WTC11 (cell line): ENCODE results near the gene CPNE1. TPM values are rescaled to one million over a fixed set of nuclear protein-coding genes. Genes with fewer than 3 reads are reported as not detected.

Source experiments
- ATAC-seq: fragments of 200-7000 bp; cut with Tn5 transposase; 2 replicates; pipeline ENCODE4 v1.10.0; 2021; ENCODE audit warnings: mild to moderate bottlenecking, moderate library complexity
- CTCF ChIA-PET: fragments of 300-600 bp; sonication (Branson Sonifier 250); formaldehyde crosslinking; loops from one replicate; lab custom pipeline; 2021; ENCODE audit warnings: antibody characterized with exemption; lab: Charles Lee
- POLR2A ChIA-PET: fragments of 350-600 bp; sonication (Branson Sonifier 250); formaldehyde crosslinking; loops from one replicate; lab custom pipeline; 2021; ENCODE audit warnings: antibody characterized with exemption; lab: Charles Lee
- DNase-seq: peaks from one replicate; pipeline ENCODE4 v3.0.0; 2021; ENCODE audit warnings: low spot score
- H3K27ac Mint-ChIP-seq: 2 replicates; pipeline ENCODE4 v1.8.0; 2021; ENCODE audit warnings: mixed read lengths
- H3K27me3 Mint-ChIP-seq: 2 replicates; pipeline ENCODE4 v1.8.0; 2021; ENCODE audit warnings: low read depth, mild to moderate bottlenecking, moderate library complexity, mixed read lengths
- H3K36me3 Mint-ChIP-seq: 2 replicates; pipeline ENCODE4 v1.8.0; 2021; ENCODE audit warnings: mixed read lengths
- H3K4me1 Mint-ChIP-seq: 2 replicates; pipeline ENCODE4 v1.8.0; 2022; ENCODE audit warnings: mixed read lengths
- H3K4me3 Mint-ChIP-seq: 2 replicates; pipeline ENCODE4 v1.8.0; 2021; ENCODE audit warnings: mild to moderate bottlenecking, moderate library complexity, mixed read lengths
- H3K9me3 Mint-ChIP-seq: 2 replicates; pipeline ENCODE4 v1.8.0; 2021; ENCODE audit warnings: mixed read lengths
- GABPB1 ChIP-seq: sonication (generic); formaldehyde crosslinking; IDR thresholded peaks from 2 replicates; pipeline ENCODE4 v1.8.1; 2023; ENCODE audit warnings: mild to moderate bottlenecking, missing genetic modification reagents
- GTF2I ChIP-seq: fragments of 250-450 bp; sonication (Bioruptor Pico); conservative IDR thresholded peaks from 2 replicates; pipeline ENCODE4 v1.4.0; 2021; ENCODE audit warnings: mild to moderate bottlenecking
- JAZF1 ChIP-seq: fragments of 250-450 bp; sonication (Bioruptor Pico); IDR thresholded peaks from 2 replicates; pipeline ENCODE4 v1.9.0; 2021; ENCODE audit warnings: moderate library complexity, mild to moderate bottlenecking, inconsistent platforms
- NFE2L1 ChIP-seq: sonication (generic); formaldehyde crosslinking; IDR thresholded peaks from 2 replicates; pipeline ENCODE4 v1.8.1; 2023; ENCODE audit warnings: missing genetic modification reagents
- NFYB ChIP-seq: sonication (generic); formaldehyde crosslinking; conservative IDR thresholded peaks from 2 replicates; pipeline ENCODE4 v1.8.0; 2022; ENCODE audit warnings: low read depth, missing genetic modification reagents
- NR3C1 ChIP-seq: sonication (generic); formaldehyde crosslinking; conservative IDR thresholded peaks from 2 replicates; pipeline ENCODE4 v1.8.1; 2023; ENCODE audit warnings: low read depth, mild to moderate bottlenecking, missing genetic modification reagents
- OVOL2 ChIP-seq: fragments of 250-450 bp; sonication (Bioruptor Pico); IDR thresholded peaks from 2 replicates; pipeline ENCODE4 v1.9.0; 2021; ENCODE audit warnings: mild to moderate bottlenecking, borderline replicate concordance
- PRRX2 ChIP-seq: fragments of 250-450 bp; sonication (Bioruptor Pico); IDR thresholded peaks from 2 replicates; pipeline ENCODE4 v1.8.0; 2021; ENCODE audit warnings: mild to moderate bottlenecking
- TEAD1 ChIP-seq: sonication (generic); formaldehyde crosslinking; IDR thresholded peaks from 2 replicates; pipeline ENCODE4 v1.8.0; 2022; ENCODE audit warnings: mild to moderate bottlenecking, missing genetic modification reagents
- TP53 ChIP-seq: sonication (generic); formaldehyde crosslinking; IDR thresholded peaks from 2 replicates; pipeline ENCODE4 v1.8.1; 2023; ENCODE audit warnings: mild to moderate bottlenecking, missing genetic modification reagents
- ZNF121 ChIP-seq: sonication (generic); formaldehyde crosslinking; IDR thresholded peaks from 2 replicates; pipeline ENCODE4 v1.8.0; 2023; ENCODE audit warnings: missing genetic modification reagents
- ZNF232 ChIP-seq: sonication (generic); formaldehyde crosslinking; IDR thresholded peaks from 2 replicates; pipeline ENCODE4 v1.8.0; 2022; ENCODE audit warnings: mild to moderate bottlenecking, missing genetic modification reagents
- total RNA-seq: library from RNA; stranded (reverse); gene quantifications from 3 replicates; pipeline ENCODE4 v1.2.3, GENCODE V29; 2021
- TF ChIP-seq, protein P1 (sequence below): sonication (generic); formaldehyde crosslinking; IDR thresholded peaks from 2 replicates; pipeline ENCODE4 v1.8.1; 2023; ENCODE audit warnings: mild to moderate bottlenecking, missing genetic modification reagents, borderline replicate concordance
- TF ChIP-seq, protein P2 (sequence below): sonication (generic); formaldehyde crosslinking; IDR thresholded peaks from 2 replicates; pipeline ENCODE4 v1.8.1; 2022; ENCODE audit warnings: low read depth, mild to moderate bottlenecking, moderate library complexity, missing genetic modification reagents, borderline replicate concordance
- TF ChIP-seq, protein P3 (sequence below): fragments of 250-450 bp; sonication (Bioruptor Pico); IDR thresholded peaks from 2 replicates; pipeline ENCODE4 v1.9.0; 2021; ENCODE audit warnings: mild to moderate bottlenecking
- TF ChIP-seq, protein P4 (sequence below): fragments of 250-450 bp; sonication (Bioruptor Pico); IDR thresholded peaks from 2 replicates; pipeline ENCODE4 v1.9.0; 2021; ENCODE audit warnings: moderate library complexity, mild to moderate bottlenecking, inconsistent platforms, borderline replicate concordance
- TF ChIP-seq, protein P5 (sequence below): sonication (generic); formaldehyde crosslinking; IDR thresholded peaks from 2 replicates; pipeline ENCODE4 v1.8.0; 2022; ENCODE audit warnings: mild to moderate bottlenecking, missing genetic modification reagents
- TF ChIP-seq, protein P6 (sequence below): sonication (generic); formaldehyde crosslinking; IDR thresholded peaks from 2 replicates; pipeline ENCODE4 v1.8.1; 2023; ENCODE audit warnings: mild to moderate bottlenecking, missing genetic modification reagents

CPNE1 gene
- total RNA-seq, 1 experiment from 2014 or later: 312 TPM

DNA sequence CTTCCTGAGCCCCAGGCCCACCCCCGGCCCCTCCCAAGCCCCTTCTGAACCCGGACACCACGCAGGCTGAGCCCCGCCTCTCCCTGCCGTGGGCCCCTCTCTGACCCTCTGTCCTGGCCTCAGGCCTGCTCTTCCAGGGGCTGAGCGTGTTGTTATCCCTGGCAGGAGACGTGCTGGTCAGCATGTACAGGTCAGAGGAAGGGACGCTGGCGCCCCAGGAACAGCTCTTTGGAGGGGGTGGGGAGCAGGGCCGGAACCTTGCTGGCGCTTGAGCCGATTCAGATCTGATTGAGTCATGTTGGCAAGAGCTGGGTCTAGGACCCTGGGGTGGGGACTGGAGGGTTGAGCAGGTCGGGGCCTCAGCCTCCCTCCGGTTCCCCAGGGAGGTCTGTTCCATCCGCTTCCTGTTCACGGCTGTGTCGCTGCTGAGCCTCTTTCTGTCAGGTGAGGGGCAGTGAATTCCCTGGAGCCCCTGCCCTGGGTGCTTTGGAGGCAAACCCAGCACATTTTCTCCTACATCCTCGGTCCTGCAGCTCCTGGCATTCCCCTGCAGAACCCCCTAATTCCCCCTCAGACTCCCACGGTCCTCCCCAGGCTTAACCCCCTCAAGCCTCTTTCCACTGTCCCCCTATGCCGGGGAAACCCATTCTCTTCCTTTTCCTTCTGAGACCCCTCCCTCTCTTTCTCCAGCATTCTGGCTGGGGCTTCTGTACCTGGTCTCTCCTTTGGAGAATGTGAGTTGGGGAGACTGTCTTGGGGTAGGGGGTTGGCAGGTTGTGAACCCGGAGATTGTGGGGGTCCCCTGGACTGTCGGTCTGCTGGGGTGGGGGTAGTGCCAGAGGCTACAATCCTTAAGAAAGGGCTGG, 47.1 kb downstream of the CPNE1 start:
- Mint-ChIP-seq H3K27ac (no peak overlapping the region), H3K9me3 (no peaks in the 10 kb centered on the region), H3K4me1 (peaks cover 15% of the 10 kb centered on the region), H3K36me3 (no peaks in the 10 kb centered on the region), H3K27me3 (peaks cover 29% of the 10 kb centered on the region), H3K4me3 (peak overlapping the region; percentile 89)
- ChIA-PET POLR2A (interaction anchor here (1.4 to 3.0 kb wide), 2 partner anchors 16 to 125 kb away, joined by 5 to 10 read pairs; partner anchors contain the start of gene RBM39), CTCF (interaction anchor here (0.5 to 6.7 kb wide), 20 partner anchors 12 to 336 kb away, joined by 3 to 62 read pairs (median 9); partner anchors contain the start of genes ERGIC3, RBM39 and SCAND1)
- DNase-seq: peak; percentile 73
- TF ChIP-seq GABPB1 (CRISPR knock-in tag): peak; percentile 61; the same call in 1 of the 2 replicates
- TF ChIP-seq NFE2L1 (CRISPR knock-in tag): no peak
- ATAC-seq: peak; percentile 1; the same call in 1 of the 2 replicates

DNA sequence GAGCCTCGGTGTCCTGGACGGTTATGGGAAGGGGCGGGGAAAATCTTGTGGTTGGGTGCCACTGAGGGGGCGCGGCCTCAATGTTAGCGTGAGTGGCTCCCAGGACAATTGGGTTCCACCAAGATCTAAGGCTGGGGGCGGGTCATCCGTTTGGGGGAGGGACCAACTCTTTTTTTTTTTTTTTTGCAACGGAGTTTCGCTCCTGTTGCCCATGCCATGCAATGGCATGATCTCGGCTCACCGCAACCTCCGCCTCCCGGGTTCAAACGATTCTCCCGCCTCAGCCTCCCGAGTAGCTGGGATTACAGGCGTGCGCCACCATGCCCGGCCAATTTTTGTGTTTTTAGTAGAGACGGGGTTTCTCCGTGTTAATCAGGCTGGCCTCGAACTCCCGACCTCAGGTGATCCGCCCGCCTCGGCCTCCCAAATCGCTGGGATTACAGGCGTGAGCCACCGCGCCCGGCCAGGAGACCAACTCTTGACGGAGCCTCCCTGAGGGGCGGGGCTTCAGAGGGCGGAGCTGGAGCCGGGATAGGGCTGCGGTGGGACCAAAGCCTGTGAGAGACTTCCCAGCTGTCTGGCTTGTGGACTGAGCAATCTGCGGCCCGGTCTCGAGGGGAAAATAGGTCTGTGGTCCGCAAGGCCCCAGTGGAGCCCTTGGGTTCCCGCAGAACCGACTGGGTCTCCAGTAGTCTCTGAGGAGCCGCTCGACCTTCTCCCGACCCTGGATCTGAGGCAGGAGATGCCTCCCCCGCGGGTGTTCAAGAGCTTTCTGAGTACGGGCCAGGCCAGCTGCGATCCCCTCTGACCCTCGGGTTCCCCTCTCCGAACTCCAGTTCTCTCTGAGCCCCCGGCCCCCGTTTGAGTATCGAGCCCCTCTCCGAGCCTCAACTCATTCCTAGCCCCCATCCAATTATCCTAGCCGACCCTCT, 48.0 kb downstream of the CPNE1 start:
- H3K36me3 Mint-ChIP-seq: no peaks in the 10 kb centered on the region
- peak; percentile 10 for ATAC-seq
- POLR2A ChIA-PET: interaction anchor here (0.5 to 3.0 kb wide), 10 partner anchors 10 to 350 kb away, joined by 3 to 10 read pairs (median 5); partner anchors contain the start of genes ERGIC3, RBM39 and SCAND1
- peaks cover 33% of the 10 kb centered on the region for H3K27me3 Mint-ChIP-seq
- CTCF ChIA-PET: interaction anchor here (0.5 to 6.7 kb wide), 18 partner anchors 9 to 338 kb away, joined by 3 to 62 read pairs (median 6); partner anchors contain the start of genes CEP250, ERGIC3 and SCAND1
- DNase-seq: peak; percentile 87
- no peaks in the 10 kb centered on the region for H3K9me3 Mint-ChIP-seq
- peak overlapping the region; percentile 99 for H3K27ac Mint-ChIP-seq
- peaks cover 15% of the 10 kb centered on the region for H3K4me1 Mint-ChIP-seq
- H3K4me3 Mint-ChIP-seq: peak overlapping the region; percentile 89
- TF ChIP-seq, protein P1, sequence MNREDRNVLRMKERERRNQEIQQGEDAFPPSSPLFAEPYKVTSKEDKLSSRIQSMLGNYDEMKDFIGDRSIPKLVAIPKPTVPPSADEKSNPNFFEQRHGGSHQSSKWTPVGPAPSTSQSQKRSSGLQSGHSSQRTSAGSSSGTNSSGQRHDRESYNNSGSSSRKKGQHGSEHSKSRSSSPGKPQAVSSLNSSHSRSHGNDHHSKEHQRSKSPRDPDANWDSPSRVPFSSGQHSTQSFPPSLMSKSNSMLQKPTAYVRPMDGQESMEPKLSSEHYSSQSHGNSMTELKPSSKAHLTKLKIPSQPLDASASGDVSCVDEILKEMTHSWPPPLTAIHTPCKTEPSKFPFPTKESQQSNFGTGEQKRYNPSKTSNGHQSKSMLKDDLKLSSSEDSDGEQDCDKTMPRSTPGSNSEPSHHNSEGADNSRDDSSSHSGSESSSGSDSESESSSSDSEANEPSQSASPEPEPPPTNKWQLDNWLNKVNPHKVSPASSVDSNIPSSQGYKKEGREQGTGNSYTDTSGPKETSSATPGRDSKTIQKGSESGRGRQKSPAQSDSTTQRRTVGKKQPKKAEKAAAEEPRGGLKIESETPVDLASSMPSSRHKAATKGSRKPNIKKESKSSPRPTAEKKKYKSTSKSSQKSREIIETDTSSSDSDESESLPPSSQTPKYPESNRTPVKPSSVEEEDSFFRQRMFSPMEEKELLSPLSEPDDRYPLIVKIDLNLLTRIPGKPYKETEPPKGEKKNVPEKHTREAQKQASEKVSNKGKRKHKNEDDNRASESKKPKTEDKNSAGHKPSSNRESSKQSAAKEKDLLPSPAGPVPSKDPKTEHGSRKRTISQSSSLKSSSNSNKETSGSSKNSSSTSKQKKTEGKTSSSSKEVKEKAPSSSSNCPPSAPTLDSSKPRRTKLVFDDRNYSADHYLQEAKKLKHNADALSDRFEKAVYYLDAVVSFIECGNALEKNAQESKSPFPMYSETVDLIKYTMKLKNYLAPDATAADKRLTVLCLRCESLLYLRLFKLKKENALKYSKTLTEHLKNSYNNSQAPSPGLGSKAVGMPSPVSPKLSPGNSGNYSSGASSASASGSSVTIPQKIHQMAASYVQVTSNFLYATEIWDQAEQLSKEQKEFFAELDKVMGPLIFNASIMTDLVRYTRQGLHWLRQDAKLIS (CRISPR knock-in tag): 0 out of 2 replicates have a peak, but pooled peaks have one; percentile 15
- TF ChIP-seq TEAD1 (CRISPR knock-in tag) (0 out of 2 replicates have a peak, but pooled peaks have one; percentile 51), OVOL2 (CRISPR knock-in tag) (no peak), NFYB (no peak), NR3C1 (CRISPR knock-in tag) (no peak), NFE2L1 (CRISPR knock-in tag) (peak; percentile 43; the same call in 1 of the 2 replicates), ZNF121 (CRISPR knock-in tag) (no peak), PRRX2 (CRISPR knock-in tag) (no peak), TP53 (CRISPR knock-in tag) (no peak), JAZF1 (CRISPR knock-in tag) (no peak), GTF2I (CRISPR knock-in tag) (peak; percentile 46; the same call in 1 of the 2 replicates), ZNF232 (CRISPR knock-in tag) (no peak)
- TF ChIP-seq, protein P2, sequence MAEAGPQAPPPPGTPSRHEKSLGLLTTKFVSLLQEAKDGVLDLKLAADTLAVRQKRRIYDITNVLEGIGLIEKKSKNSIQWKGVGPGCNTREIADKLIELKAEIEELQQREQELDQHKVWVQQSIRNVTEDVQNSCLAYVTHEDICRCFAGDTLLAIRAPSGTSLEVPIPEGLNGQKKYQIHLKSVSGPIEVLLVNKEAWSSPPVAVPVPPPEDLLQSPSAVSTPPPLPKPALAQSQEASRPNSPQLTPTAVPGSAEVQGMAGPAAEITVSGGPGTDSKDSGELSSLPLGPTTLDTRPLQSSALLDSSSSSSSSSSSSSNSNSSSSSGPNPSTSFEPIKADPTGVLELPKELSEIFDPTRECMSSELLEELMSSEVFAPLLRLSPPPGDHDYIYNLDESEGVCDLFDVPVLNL (CRISPR knock-in tag): no peak
- TF ChIP-seq, protein P3, sequence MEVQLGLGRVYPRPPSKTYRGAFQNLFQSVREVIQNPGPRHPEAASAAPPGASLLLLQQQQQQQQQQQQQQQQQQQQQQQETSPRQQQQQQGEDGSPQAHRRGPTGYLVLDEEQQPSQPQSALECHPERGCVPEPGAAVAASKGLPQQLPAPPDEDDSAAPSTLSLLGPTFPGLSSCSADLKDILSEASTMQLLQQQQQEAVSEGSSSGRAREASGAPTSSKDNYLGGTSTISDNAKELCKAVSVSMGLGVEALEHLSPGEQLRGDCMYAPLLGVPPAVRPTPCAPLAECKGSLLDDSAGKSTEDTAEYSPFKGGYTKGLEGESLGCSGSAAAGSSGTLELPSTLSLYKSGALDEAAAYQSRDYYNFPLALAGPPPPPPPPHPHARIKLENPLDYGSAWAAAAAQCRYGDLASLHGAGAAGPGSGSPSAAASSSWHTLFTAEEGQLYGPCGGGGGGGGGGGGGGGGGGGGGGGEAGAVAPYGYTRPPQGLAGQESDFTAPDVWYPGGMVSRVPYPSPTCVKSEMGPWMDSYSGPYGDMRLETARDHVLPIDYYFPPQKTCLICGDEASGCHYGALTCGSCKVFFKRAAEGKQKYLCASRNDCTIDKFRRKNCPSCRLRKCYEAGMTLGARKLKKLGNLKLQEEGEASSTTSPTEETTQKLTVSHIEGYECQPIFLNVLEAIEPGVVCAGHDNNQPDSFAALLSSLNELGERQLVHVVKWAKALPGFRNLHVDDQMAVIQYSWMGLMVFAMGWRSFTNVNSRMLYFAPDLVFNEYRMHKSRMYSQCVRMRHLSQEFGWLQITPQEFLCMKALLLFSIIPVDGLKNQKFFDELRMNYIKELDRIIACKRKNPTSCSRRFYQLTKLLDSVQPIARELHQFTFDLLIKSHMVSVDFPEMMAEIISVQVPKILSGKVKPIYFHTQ (CRISPR knock-in tag): no peak
- TF ChIP-seq, protein P4, sequence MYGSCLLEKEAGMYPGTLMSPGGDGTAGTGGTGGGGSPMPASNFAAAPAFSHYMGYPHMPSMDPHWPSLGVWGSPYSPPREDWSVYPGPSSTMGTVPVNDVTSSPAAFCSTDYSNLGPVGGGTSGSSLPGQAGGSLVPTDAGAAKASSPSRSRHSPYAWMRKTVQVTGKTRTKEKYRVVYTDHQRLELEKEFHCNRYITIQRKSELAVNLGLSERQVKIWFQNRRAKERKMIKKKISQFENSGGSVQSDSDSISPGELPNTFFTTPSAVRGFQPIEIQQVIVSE (CRISPR knock-in tag): no peak
- TF ChIP-seq, protein P5, sequence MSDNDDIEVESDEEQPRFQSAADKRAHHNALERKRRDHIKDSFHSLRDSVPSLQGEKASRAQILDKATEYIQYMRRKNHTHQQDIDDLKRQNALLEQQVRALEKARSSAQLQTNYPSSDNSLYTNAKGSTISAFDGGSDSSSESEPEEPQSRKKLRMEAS (CRISPR knock-in tag): no peak
- TF ChIP-seq, protein P6, sequence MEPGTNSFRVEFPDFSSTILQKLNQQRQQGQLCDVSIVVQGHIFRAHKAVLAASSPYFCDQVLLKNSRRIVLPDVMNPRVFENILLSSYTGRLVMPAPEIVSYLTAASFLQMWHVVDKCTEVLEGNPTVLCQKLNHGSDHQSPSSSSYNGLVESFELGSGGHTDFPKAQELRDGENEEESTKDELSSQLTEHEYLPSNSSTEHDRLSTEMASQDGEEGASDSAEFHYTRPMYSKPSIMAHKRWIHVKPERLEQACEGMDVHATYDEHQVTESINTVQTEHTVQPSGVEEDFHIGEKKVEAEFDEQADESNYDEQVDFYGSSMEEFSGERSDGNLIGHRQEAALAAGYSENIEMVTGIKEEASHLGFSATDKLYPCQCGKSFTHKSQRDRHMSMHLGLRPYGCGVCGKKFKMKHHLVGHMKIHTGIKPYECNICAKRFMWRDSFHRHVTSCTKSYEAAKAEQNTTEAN (CRISPR knock-in tag): 0 out of 2 replicates have a peak, but pooled peaks have one; percentile 28
